SW480 (cell line): ENCODE measurements around the gene JAML.

ENCODE experiments used
- DNase-seq: peaks from one replicate; pipeline ENCODE4 v3.0.0-alpha.2; 2016; ENCODE audit warnings: low spot score

JAML gene

GRCh38 chr11:118145285-118146227 lies 79.3 kb downstream of the JAML start:
- DNase-seq, result peak; percentile 89

DNA sequence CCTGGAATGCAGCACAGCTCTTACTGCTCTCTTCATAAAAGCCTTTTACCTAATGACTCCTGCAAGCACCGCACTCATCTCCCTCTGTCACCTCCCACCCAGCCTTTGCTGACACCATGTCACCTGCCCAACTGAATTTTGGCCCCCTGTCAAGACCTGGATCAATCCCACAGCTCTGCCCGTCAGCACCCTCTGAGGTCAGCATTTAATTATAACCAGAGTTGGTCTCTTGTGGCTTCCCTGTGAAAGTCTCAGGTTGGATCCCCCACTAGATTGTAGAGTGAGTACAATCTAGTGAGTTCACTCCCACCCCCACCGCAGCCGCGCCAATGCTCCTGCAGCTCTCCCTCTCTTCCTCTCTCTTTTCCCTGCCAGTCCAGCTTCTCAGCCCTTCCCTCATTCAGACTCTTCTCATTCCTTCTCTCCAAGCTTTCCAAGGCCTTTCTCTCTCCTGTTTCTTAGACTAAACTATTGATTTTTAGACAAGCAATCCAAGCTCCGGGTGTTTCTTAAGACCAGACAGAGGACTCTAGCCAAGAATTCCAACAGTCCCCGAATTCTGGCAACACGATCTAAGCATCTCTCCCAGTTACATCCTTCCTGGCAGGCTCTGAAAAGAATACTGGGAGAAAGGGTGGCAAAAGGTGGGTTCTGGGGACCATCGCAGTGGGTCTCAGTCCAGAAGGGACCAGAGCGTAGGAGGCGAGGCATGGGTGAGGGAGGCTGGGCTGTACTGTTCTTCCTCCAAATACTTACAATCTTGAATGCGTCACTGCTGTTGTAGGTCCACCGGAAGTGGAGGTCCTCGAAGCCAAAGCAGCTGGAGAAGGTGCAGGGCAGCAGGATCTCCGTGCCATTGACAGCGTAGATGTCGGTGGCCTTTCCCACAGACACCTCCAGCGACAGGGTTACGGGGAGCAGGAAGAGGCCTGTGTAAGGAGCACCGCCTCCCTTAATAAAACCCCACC lies 80.2 kb downstream of the JAML start:
- DNase-seq, result no peak
